ENCODE results near the gene CCDC188.

DNA sequence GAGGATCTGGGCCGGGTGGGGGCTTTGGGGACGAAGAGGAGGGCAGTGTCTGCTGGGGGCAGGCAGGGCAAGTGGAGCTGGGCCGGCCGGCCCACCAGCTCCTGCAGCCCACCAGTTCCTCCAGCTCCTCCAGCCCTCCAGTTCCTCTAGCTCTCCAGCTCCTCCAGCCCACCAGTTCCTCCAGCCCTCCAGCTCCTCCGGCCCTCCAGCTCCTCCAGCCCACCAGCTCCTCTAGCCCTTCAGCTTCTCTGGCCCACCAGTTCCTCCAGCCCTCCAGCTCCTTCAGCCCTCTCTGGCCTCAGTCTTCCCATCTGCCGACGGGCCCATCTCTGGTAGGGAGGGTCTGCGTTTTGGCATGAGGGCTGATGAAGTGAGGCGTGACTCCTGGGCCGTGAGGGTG, 9.2 kb upstream of the CCDC188 start:
- TF ChIP-seq, protein P1, sequence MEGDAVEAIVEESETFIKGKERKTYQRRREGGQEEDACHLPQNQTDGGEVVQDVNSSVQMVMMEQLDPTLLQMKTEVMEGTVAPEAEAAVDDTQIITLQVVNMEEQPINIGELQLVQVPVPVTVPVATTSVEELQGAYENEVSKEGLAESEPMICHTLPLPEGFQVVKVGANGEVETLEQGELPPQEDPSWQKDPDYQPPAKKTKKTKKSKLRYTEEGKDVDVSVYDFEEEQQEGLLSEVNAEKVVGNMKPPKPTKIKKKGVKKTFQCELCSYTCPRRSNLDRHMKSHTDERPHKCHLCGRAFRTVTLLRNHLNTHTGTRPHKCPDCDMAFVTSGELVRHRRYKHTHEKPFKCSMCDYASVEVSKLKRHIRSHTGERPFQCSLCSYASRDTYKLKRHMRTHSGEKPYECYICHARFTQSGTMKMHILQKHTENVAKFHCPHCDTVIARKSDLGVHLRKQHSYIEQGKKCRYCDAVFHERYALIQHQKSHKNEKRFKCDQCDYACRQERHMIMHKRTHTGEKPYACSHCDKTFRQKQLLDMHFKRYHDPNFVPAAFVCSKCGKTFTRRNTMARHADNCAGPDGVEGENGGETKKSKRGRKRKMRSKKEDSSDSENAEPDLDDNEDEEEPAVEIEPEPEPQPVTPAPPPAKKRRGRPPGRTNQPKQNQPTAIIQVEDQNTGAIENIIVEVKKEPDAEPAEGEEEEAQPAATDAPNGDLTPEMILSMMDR (IDR thresholded peaks at IDR 0.05): no peak
- no peak for TF ChIP-seq POLR2A (IDR thresholded peaks at IDR 0.05)

All from adrenal gland (tissue), 5 donors.